GM10847 (cell line): Measurements from ENCODE around the gene CACNA1C.

Source experiments
- POLR2A ChIP-seq: IDR thresholded peaks from 2 replicates; pipeline ENCODE4 v1.6.1; 2011; ENCODE audit not compliant: insufficient read length; ENCODE audit errors: extremely low read depth

CACNA1C gene

GRCh38 chr12:2345902-2346301 lies 293.1 kb downstream of the CACNA1C start:
- no peak for TF ChIP-seq POLR2A

DNA sequence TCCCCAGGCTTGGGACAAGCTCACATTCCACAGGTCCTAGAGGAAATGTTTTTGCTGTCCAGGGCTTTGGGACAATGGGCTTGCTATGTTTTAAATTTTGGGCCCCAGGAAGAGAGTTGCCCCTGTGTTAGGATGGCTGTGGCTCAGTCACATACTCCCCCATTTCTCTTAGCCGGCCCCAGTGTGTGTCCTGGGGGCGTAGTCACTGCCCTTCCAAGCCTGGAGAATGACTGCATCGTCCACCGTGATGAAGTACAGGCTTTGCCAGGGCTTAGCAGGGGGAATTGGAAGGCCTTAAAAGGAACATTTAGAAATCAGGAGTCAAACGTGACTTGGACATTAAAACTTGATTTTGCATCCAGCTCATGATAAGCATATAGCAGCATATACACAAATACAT lies 293.6 kb downstream of the CACNA1C start:
- TF ChIP-seq POLR2A = no peak

GRCh38 chr12:2347137-2347843 lies 294.5 kb downstream of the CACNA1C start:
- no peak for TF ChIP-seq POLR2A

DNA sequence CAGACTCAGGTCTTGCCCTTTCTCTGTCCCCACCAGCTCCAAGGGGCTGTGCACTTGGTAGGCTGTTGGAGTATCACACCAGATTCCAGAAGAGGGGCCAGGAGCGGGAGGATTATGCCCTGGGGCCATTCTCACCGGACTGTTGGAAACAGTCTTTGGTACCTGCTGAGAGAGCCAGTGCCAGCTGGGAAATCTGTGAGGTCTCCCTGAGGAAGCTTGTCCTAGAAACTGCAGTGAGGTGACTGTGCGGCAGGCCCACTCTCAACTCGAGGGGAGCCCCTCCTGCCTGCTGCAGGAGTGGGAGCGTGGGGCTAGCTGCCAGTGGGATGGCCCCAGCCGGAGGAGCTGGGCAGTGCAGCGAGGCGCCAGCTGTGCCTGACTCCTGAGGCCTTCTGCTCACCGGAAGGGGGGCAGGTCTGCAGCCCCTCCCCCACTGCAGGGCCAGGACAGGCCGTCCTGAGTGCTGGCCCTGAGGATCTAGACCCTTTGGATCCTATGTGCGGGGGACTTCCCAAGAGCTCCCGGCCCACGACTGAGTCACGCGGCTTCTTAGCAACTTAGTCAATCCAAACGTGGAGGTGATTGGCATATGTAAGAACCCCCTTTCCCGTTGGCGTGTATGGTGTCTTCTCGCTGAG lies 295.2 kb downstream of the CACNA1C start:
- no peak for TF ChIP-seq POLR2A

DNA sequence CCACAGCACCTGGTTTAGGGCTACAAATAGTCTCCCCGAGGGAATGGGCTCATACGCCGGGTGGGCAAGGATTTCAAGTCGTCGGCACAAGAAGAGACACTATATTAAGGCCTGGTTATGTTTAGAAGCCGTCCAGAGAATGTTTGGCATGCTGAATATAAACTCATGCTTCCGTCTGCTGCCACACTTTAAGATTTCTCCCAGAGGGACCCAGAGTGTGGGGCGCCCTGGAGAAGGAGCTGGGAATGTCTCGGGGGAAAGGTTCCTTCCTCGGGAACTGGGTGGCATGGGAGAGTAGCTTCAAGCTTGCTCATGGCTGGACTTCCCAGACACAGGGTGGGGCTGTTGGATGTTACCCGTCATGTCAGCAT lies 295.7 kb downstream of the CACNA1C start:
- TF ChIP-seq POLR2A = no peak

GRCh38 chr12:2351161-2351560 lies 298.4 kb downstream of the CACNA1C start:
- TF ChIP-seq POLR2A = no peak

- TF ChIP-seq POLR2A = no peak
These were observed 299.4 kb downstream of the CACNA1C start for GRCh38 chr12:2352203-2352602.

GRCh38 chr12:2353281-2353680 lies 300.5 kb downstream of the CACNA1C start:
- TF ChIP-seq POLR2A = no peak

- no peak for TF ChIP-seq POLR2A
These were observed 300.9 kb downstream of the CACNA1C start for GRCh38 chr12:2353691-2354090.

GRCh38 chr12:2354151-2354991 lies 301.6 kb downstream of the CACNA1C start:
- TF ChIP-seq POLR2A = no peak

DNA sequence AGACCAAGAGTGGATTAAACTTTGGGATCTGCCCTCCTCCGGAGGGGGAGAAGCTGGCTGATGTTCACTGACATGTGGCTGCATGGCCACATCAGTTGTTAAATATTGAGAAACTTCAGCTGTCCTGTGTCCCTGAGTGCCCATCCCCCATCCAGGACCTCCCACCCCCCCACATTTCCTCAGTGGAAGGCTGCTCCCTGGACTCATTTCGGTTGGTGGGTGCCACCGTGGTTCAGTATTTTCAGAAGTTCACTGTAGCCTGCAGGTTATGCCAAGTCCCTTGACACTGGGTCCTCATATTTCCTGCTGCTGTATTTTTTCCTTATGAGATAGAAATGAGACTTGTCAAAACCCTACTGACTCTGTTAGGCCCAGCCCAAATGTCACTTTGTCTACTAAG lies 302.4 kb downstream of the CACNA1C start:
- TF ChIP-seq POLR2A = no peak

- no peak for TF ChIP-seq POLR2A
These were observed 302.8 kb downstream of the CACNA1C start for GRCh38 chr12:2355604-2356003.

DNA sequence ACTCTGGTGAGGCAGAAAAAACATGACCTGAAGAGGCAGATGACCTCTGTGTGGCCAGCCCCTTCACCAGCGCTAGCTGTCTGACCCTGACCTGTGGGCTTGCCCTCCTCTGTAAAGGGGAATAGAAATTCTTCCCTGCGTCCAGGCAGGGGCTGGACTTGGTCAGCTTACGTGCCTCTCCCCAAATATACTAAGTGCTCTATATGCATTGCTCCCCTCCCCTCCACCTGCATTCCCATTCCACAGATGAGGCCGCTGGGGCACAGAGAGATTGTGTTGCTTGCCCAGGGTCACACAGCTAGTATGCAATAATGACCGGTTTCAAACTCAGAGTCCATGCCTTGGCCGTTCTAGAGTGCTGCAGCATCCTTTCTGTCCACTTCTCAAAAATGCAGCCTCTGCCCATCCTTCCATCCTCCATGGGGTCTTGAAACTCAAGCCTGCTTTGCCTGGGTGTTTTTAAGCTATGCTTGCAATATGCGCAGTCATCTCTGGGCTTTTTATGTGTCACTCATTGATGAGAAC lies 303.9 kb downstream of the CACNA1C start:
- no peak for TF ChIP-seq POLR2A

DNA sequence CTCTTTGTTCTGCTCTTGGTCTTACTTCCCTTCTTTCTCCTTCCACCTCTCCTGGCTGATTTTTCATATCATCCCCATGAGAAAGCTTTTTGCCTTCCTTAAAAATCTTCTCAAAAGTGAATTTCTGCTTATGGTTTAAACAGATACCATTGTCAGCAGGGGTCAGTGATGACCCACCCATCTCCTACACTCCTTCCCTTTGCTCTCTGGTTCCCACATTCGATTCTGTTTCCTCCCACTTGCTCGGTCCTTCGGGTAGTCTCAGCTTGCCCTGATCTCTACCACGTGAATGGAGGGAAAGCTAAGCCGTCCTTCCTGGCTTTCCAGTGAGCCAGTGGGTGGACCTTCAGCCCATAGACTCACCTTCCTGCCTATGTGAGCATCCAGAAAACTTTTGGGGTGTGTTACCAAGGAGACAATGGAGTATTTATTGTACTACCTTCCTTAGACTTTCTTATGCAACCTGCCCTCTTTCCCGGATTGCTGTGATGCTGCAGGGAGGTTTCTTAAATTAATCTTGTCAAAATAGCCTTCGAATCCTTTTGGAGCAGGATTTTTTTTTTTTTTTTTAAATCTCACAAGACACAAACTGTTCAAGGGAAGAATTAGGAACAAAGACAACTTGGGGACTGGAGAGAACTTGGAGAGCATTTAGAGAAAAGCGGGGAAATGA lies 306.3 kb downstream of the CACNA1C start:
- no peak for TF ChIP-seq POLR2A

GRCh38 chr12:2359725-2360629 lies 307.2 kb downstream of the CACNA1C start:
- no peak for TF ChIP-seq POLR2A

DNA sequence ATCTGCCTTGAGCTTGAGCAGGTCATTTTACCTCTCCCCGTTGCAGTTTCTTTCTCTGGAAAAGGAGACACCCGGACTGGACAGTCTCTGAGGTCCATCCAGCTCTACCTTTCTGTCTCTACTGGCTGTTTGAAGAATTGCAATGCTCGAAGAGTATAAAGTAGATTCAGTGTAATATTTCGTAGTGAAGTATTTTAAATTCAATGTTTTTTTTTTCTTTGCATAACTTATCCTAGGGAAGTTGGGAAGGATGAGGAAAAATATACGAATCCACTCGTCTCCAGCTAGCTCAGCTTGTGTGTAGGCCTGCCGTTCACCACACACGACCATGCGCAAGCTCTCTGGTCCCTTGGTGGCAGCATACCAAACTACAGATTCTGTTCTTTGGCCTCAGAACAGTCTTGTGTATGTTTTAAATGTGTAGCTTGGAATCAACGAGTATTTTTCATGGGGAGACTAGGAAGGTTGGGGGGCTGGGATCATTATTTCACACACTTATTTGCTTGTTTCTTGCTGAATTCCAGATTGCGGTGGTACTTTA lies 307.9 kb downstream of the CACNA1C start:
- no peak for TF ChIP-seq POLR2A
